NB4 (cell line): ENCODE results near the gene SLC22A7.

Experiments
- POLR2A ChIP-seq: IDR thresholded peaks from 2 replicates; pipeline ENCODE4 v1.6.1; 2011; ENCODE audit warnings: mild to moderate bottlenecking; ENCODE audit not compliant: insufficient read length; ENCODE audit errors: extremely low read depth
- TF ChIP-seq, protein P1 (sequence below): IDR thresholded peaks from one replicate; pipeline ENCODE4 v1.5.1; 2012; ENCODE audit warnings: low read depth, low read length

DNA sequence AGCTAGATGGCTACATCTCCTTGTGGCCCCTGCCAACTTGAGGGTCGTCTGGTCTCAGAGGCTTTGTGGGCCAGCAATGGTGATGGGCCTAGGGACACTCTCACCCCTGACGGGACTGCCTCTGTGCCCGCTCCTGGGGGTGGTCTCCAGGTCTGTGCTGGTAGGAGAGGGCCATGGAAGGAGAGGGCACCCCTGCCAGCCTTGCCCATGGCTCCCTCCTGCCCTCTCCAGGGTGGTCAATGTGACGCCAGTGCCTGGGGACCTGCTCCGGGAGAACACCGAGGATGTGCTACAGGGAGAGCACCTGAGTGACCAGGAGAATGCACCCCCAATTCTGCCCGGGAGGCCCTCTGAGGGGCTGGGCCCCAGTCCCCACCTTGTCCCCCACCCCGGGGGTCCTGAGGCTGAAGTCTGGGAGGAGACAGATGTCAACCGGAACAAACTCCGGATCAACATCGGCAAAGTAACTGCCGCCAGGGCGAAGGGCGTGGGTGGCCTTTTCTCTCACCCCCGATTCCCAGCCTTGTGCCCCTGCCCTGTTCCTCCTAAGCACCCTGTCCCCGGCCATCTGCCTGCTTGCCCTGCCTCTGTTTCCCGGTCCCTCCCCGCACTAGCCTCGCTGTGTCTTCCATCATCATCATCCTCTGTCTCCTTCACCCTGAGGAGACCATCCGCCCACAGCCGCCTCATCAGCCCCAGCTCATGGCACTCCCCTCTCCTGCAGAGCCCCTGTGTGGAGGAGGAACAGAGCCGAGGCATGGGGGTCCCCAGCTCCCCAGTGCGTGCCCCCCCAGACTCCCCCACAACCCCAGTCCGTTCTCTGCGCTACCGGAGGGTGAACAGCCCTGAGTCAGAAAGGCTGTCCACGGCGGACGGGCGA, 39.0 kb upstream of the SLC22A7 start:
- TF ChIP-seq POLR2A: no peak
- TF ChIP-seq, protein P1, sequence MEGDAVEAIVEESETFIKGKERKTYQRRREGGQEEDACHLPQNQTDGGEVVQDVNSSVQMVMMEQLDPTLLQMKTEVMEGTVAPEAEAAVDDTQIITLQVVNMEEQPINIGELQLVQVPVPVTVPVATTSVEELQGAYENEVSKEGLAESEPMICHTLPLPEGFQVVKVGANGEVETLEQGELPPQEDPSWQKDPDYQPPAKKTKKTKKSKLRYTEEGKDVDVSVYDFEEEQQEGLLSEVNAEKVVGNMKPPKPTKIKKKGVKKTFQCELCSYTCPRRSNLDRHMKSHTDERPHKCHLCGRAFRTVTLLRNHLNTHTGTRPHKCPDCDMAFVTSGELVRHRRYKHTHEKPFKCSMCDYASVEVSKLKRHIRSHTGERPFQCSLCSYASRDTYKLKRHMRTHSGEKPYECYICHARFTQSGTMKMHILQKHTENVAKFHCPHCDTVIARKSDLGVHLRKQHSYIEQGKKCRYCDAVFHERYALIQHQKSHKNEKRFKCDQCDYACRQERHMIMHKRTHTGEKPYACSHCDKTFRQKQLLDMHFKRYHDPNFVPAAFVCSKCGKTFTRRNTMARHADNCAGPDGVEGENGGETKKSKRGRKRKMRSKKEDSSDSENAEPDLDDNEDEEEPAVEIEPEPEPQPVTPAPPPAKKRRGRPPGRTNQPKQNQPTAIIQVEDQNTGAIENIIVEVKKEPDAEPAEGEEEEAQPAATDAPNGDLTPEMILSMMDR: no peak
